Neural cell (in vitro differentiated cells): ENCODE measurements around the gene CEMIP2.

ENCODE experiments used
- CTCF ChIP-seq: fragments of 450-650 bp; IDR thresholded peaks from 2 replicates; pipeline ENCODE4 v1.5.1; 2014; ENCODE audit warnings: antibody characterized with exemption, mild to moderate bottlenecking, moderate library complexity; ENCODE audit not compliant: poor library complexity, severe bottlenecking
- EZH2 ChIP-seq: fragments of 200-600, 300-800 bp; shearing (Covaris generic), sonication (generic); IDR thresholded peaks from 2 replicates; pipeline ENCODE4 v1.6.1; 2014; ENCODE audit warnings: antibody characterized with exemption, low read length, borderline replicate concordance, mild to moderate bottlenecking; ENCODE audit not compliant: insufficient read depth, poor library complexity, severe bottlenecking
- MXI1 ChIP-seq: fragments of 450-650 bp; conservative IDR thresholded peaks from 2 replicates; pipeline ENCODE4 v1.6.1; 2014; ENCODE audit warnings: antibody characterized with exemption, mild to moderate bottlenecking; ENCODE audit not compliant: poor library complexity, severe bottlenecking
- POLR2AphosphoS5 ChIP-seq: IDR thresholded peaks from 2 replicates; pipeline ENCODE4 v1.6.1; 2012
- RAD21 ChIP-seq: fragments of 450-650 bp; conservative IDR thresholded peaks from 2 replicates; pipeline ENCODE4 v1.6.1; 2014; ENCODE audit warnings: antibody characterized with exemption, mild to moderate bottlenecking, moderate library complexity
- SMC3 ChIP-seq: fragments of 450-650 bp; conservative IDR thresholded peaks from 2 replicates; pipeline ENCODE4 v1.6.1; 2014; ENCODE audit warnings: antibody characterized with exemption, mild to moderate bottlenecking, moderate library complexity; ENCODE audit not compliant: poor library complexity
- TF ChIP-seq, protein P1 (sequence below): IDR thresholded peaks from 2 replicates; pipeline ENCODE4 v1.6.1; 2012; ENCODE audit warnings: borderline replicate concordance

- no peak for TF ChIP-seq CTCF
- TF ChIP-seq, protein P1, sequence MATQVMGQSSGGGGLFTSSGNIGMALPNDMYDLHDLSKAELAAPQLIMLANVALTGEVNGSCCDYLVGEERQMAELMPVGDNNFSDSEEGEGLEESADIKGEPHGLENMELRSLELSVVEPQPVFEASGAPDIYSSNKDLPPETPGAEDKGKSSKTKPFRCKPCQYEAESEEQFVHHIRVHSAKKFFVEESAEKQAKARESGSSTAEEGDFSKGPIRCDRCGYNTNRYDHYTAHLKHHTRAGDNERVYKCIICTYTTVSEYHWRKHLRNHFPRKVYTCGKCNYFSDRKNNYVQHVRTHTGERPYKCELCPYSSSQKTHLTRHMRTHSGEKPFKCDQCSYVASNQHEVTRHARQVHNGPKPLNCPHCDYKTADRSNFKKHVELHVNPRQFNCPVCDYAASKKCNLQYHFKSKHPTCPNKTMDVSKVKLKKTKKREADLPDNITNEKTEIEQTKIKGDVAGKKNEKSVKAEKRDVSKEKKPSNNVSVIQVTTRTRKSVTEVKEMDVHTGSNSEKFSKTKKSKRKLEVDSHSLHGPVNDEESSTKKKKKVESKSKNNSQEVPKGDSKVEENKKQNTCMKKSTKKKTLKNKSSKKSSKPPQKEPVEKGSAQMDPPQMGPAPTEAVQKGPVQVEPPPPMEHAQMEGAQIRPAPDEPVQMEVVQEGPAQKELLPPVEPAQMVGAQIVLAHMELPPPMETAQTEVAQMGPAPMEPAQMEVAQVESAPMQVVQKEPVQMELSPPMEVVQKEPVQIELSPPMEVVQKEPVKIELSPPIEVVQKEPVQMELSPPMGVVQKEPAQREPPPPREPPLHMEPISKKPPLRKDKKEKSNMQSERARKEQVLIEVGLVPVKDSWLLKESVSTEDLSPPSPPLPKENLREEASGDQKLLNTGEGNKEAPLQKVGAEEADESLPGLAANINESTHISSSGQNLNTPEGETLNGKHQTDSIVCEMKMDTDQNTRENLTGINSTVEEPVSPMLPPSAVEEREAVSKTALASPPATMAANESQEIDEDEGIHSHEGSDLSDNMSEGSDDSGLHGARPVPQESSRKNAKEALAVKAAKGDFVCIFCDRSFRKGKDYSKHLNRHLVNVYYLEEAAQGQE: no peak
- TF ChIP-seq POLR2AphosphoS5: no peak
- no peak for TF ChIP-seq RAD21
- TF ChIP-seq EZH2: no peak
- TF ChIP-seq MXI1: no peak
- no peak for TF ChIP-seq SMC3
These were observed 1.6 kb downstream of the CEMIP2 start for GRCh38 chr9:71766663-71767062.
